A549 treated with DMSO at 1 μM for 4 hours (cell line): ENCODE measurements around the gene HMGXB4. TPM values are rescaled to one million over a fixed set of nuclear protein-coding genes. Genes with fewer than 3 reads are reported as not detected.

ENCODE experiments used
- total RNA-seq: library from RNA; stranded (reverse); fragments of 200-300 nt; extraction: Qiagen RNA extraction; gene quantifications from 5 replicates; pipeline ENCODE4 v1.2.3, GENCODE V29; 2022; ENCODE audit warnings: low read depth

The HMGXB4 gene, protein sequence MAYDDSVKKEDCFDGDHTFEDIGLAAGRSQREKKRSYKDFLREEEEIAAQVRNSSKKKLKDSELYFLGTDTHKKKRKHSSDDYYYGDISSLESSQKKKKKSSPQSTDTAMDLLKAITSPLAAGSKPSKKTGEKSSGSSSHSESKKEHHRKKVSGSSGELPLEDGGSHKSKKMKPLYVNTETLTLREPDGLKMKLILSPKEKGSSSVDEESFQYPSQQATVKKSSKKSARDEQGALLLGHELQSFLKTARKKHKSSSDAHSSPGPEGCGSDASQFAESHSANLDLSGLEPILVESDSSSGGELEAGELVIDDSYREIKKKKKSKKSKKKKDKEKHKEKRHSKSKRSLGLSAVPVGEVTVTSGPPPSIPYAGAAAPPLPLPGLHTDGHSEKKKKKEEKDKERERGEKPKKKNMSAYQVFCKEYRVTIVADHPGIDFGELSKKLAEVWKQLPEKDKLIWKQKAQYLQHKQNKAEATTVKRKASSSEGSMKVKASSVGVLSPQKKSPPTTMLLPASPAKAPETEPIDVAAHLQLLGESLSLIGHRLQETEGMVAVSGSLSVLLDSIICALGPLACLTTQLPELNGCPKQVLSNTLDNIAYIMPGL
- total RNA-seq, result 10.8 to 18.0 TPM (median 13.9 TPM) in 5 replicates

DNA sequence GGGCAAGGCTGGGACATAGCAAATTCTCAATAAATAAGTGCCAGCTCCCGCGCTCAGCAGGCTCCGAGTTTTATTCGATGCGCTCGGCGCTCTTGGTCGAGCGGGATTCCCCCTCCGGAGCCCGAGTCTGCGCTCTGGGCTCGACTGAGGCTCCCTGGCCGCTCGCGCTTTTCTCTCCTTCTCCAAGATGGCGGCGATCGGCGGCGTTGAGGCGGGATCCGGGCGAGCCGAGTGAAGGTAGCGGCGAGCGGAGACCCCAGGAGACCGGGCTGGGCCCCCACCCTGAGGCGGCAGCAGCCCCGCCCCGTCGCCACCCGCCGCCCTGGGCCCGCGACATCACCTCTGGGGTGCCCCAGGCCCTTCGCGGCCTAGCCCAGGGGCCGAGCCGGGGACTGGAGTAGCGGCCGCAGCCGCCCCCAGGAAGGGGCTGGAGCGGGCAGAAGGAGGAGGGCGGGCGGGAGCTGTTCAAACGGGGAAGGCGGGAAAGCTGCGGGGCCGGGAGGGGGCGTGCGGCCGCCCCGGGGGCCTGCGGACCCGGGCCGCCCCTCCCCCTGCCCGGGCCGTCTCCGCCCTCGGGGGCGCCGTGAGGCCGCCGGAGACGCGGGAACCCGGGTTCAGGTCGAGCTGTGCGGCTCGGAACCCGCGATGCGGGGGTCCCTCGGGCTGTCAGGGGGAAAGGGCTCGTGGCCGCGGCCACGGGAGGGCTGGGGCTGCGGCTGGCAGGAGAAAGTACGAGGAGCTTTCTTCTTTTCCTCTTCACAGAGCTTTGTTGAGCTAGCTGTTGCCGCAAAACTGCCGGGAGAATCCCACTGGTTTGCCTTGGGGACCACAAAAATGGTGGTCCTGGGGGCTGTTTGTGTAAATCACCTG, at the start of gene HMGXB4:
Gene HMGXB4 (plus strand): TSS at position 173 of the 870 bp plus-strand sequence. CDS start 4,898 bp downstream, outside the sequence.

DNA sequence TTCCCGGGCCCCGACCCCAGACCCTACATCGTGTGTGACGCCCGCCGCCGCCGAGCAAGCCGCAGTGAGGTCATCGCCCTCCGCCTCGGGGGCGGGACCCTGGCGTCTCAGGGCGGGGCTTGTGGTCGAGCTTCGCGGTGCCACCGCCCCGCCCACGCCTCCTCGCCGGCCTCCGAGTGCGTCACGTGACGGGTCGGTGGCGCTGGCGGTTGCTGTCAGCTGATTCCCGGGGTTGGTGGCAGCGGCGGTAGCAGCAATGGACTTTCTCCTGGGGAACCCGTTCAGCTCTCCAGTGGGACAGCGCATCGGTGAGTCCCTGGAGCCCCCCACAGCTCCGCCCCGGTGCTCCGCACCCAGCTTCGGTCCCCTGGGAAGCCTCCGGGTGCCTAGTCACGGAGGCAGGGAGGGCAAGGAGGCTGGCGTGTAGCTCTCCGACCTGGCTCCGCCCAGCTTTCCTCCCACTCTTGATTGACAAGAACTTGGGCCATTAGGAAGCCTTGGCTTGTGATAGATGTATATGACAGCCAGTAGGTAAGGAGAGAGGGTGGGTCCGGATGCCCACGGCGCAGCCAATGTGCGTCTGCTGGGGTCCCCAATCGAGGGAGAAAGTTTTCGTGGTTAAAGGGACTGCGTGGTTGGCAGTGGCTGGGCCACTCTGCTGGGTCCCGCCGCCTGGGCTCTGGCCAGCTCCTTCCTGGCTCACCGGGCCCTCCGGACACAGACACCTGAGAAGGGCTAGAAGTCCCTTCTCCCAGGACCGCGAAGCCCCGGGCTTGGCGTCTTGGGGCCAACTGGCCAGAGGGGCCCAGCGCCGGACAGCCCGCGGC, 42.6 kb downstream of the HMGXB4 start, which contains the start of gene TOM1:
Gene TOM1 (plus strand): TSS at position 222 of the 827 bp plus-strand sequence. CDS start 35 bp downstream, at position 257.

Other genes starting within 250 kb of the HMGXB4 start
- gene ISX, start 191.3 kb upstream of the HMGXB4 start, total RNA-seq, result not detected in 5 replicates
- gene TOM1, start 42.4 kb downstream of the HMGXB4 start, total RNA-seq, result 15.7 to 17.5 TPM (median 16.3 TPM) in 5 replicates
- 704 to 935 TPM (median 733 TPM) in 5 replicates for gene HMOX1, start 123.6 kb downstream of the HMGXB4 start, total RNA-seq
- gene MCM5, start 142.6 kb downstream of the HMGXB4 start, total RNA-seq, result 67.8 to 97.0 TPM (median 90.8 TPM) in 5 replicates